Memory B cell (primary cell): ENCODE results near the gene DSCAM.

Experiments
- ATAC-seq: fragments of 150-1000 bp; cut with Tn5 transposase; 2 replicates; pipeline ENCODE4 v1.10.0; 2021; ENCODE audit warnings: low read depth, mild to moderate bottlenecking, moderate library complexity
- DNase-seq, 2 donors: peaks; one replicate each; pipeline ENCODE4 v3.0.0; 2022; ENCODE audit warnings: low spot score in 2 of 2
- H3K27ac Mint-ChIP-seq: one replicate; pipeline ENCODE4 v1.8.0; 2022; ENCODE audit warnings: mild to moderate bottlenecking, moderate library complexity, mixed read lengths
- H3K27me3 Mint-ChIP-seq: one replicate; pipeline ENCODE4 v1.8.0; 2022; ENCODE audit warnings: mixed read lengths
- H3K36me3 Mint-ChIP-seq: one replicate; pipeline ENCODE4 v1.8.0; 2022; ENCODE audit warnings: mild to moderate bottlenecking, mixed read lengths
- H3K4me1 Mint-ChIP-seq: one replicate; pipeline ENCODE4 v1.8.0; 2022; ENCODE audit warnings: mixed read lengths
- H3K4me3 Mint-ChIP-seq: one replicate; pipeline ENCODE4 v1.8.0; 2022; ENCODE audit warnings: mild to moderate bottlenecking, moderate library complexity, mixed read lengths
- H3K9me3 Mint-ChIP-seq: one replicate; pipeline ENCODE4 v1.8.0; 2022; ENCODE audit warnings: mixed read lengths

Gene DSCAM

DNA sequence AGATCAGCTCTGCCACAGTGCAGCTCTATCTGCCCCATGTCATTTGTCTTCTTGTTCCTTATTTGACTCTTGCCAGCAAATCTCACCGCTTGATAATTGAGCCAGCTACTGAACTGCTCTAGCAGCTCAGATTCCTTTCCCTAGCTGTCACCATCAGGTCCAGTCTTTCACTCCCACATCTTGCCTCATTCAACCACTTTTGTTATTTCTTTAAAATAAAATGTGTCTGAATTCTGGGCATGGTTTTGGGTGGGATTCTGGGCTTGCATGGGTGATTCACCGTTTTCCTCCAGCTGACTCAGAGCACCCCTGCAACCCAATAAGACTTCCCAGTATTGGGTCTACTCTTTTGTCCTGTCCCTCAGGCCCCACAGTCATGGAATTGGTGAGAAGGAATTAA, 215.7 kb downstream of the DSCAM start:
- ATAC-seq (no peak), DNase-seq (no peak)
- no peak overlapping the region for H3K27ac Mint-ChIP-seq
- H3K4me3 Mint-ChIP-seq = no peak overlapping the region
- H3K27me3 Mint-ChIP-seq = no peaks in the 10 kb centered on the region
- peaks cover 7% of the 10 kb centered on the region for H3K9me3 Mint-ChIP-seq
- H3K36me3 Mint-ChIP-seq = no peaks in the 10 kb centered on the region
- no peaks in the 10 kb centered on the region for H3K4me1 Mint-ChIP-seq

DNA sequence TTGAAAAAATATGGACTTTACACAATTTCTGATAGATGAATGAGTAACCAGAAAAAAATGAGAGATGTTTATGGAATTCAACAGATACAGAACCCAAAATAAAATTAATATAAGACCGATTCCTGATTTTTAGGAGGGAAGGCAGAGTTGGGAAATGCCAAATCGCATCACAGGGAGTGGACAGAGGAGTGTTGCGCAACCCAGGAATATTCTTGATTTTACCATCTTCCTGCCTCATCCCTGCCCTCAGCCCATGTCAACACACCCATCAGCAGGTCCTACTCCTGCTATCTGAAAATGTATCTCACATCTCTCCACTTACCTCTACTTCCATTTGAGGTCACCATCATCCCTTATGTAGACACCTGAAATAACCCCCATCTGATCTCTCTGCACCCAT, 221.0 kb downstream of the DSCAM start:
- Mint-ChIP-seq H3K9me3 (peaks cover 8% of the 10 kb centered on the region), H3K27me3 (no peaks in the 10 kb centered on the region), H3K4me3 (no peak overlapping the region), H3K27ac (no peak overlapping the region), H3K4me1 (no peaks in the 10 kb centered on the region), H3K36me3 (no peaks in the 10 kb centered on the region)
- ATAC-seq (no peak), DNase-seq (no peak)

DNA sequence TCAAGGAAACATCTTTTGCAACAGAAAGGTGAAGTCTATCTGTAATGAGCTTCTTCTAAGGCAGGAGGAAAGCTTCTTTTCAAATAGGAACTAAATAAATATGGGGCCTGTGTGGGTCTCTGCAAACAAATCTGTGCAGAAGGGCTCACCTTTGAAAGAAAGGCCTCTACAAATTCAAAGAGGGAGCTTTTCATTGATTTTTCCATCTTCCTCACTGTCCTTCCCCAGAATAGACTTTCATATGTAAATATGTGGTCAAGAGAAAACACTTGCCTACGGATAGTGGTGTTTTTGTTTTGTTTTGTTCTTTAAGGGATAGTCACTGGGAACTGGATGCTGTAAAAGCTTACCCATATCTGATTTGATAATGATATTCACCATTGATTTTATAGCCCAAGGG, 223.4 kb downstream of the DSCAM start:
- no peak overlapping the region for H3K4me3 Mint-ChIP-seq
- no peaks in the 10 kb centered on the region for H3K36me3 Mint-ChIP-seq
- ATAC-seq = no peak
- DNase-seq = no peak
- no peak overlapping the region for H3K27ac Mint-ChIP-seq
- H3K9me3 Mint-ChIP-seq = peaks cover 10% of the 10 kb centered on the region
- H3K27me3 Mint-ChIP-seq = no peaks in the 10 kb centered on the region
- H3K4me1 Mint-ChIP-seq = no peaks in the 10 kb centered on the region

DNA sequence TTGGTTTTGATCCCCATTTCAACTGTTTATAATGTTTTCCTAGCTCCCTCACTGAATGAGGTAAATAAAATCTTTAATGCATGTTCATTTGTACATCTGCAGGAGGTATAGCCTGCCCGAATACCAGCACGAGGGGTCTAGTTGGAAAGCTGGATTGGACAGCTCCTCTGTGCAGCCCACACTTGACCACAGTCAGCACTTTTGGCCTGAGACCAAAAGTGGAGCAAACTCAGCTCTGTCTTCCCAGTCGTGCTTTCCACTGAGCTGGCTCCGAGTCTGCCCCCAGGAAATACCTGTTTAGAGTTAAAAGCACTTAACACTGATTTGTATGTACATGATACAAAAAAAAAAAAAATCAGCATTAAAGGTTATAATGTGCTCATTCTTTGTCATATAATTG, 224.4 kb downstream of the DSCAM start:
- Mint-ChIP-seq H3K36me3 (no peaks in the 10 kb centered on the region), H3K9me3 (peaks cover 10% of the 10 kb centered on the region), H3K4me3 (no peak overlapping the region), H3K27me3 (no peaks in the 10 kb centered on the region), H3K27ac (no peak overlapping the region), H3K4me1 (no peaks in the 10 kb centered on the region)
- ATAC-seq (no peak), DNase-seq (no peak)

DNA sequence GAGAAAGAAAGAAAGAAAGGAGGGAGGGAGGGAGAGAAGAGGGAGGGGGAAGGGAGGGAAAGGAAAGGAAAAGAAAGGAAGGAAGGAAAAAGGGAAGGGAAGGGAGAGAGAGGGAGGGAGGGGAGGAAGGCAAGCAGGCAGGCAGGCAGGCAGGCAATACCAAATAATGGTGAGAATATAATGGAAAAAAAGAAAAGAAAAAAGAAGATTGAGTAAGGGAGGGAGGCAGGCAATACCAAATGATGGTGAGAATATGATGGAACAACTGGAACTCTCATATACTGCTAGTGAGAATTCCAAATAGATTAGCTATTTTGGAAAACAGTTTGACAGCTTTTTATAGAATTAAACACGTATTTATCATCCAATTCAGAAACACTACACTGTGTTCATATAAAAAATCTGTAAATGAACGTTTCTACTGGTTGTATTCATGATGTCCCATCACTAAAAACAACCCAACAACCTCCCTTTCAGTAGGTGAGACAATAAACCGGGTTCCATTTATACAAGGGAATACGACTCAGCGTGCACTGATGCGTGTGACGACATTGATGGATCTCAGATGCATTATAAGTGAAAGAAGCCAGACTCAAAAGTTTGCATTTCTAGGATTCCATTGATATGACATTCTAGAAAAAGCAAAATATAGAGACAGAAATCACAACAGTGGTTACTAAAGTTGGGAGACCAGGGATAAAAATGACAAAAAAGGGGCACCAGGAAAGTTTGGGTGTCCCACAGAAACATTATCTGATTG, 226.4 kb downstream of the DSCAM start:
- Mint-ChIP-seq H3K27ac (no peak overlapping the region), H3K4me1 (no peaks in the 10 kb centered on the region), H3K36me3 (no peaks in the 10 kb centered on the region), H3K9me3 (peaks cover 7% of the 10 kb centered on the region), H3K4me3 (no peak overlapping the region), H3K27me3 (no peaks in the 10 kb centered on the region)
- no peak for ATAC-seq
- no peak for DNase-seq

DNA sequence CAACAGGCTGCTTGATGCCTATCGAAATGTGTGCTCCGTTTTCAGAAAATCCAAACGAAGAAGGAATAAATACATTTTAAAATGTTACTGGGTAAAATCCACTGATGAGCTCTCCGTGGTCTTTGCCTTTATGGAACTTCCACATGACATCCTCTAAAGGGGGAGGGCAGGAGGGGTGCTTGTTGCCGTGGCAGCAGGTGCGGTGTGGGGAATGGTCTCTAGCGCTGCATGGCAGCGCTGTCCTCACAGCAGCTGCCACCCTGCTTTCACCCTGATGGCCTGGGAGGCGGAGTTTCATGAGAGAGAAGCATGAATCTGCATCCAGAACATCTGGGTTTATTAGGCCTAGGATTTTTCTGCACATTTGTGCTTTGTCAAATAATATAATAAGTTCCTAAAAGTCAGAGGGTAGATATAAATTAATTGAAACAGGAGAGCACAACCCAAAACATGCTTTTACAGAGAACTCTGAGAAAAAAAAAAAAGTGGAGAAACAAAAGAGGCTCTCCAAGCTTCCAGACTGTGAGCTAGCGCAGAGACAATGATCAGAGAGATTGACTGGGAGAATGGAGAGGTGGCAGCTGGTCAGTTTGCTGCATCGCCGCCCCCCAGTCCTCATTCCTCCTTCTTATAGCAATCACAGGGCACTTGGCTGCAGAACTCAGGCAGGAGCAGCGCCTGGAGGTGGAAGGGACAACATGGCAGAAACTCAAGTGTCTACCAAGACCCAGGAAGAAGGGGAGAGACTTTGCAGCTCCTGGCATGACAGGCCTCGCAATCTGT, 228.6 kb downstream of the DSCAM start:
- ATAC-seq (no peak), DNase-seq (no peak)
- Mint-ChIP-seq H3K9me3 (peaks cover 8% of the 10 kb centered on the region), H3K4me1 (no peaks in the 10 kb centered on the region), H3K27me3 (no peaks in the 10 kb centered on the region), H3K36me3 (no peaks in the 10 kb centered on the region), H3K27ac (no peak overlapping the region), H3K4me3 (no peak overlapping the region)

DNA sequence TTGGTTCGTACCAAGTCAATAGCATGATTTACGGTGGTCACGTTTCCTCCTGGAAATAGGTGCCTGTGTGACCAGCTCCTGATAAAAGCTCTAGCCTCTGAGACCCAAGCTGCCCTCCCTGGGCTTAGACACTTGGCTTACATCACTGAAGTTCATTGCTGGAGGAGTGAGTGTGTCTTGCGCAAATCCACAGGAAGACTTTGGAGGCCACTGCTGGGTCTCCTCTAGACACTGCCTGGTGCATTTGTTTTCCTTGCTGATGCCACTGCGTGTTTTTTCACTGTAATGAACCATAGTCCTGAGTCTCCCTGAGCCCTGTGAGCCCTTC, 230.6 kb downstream of the DSCAM start:
- Mint-ChIP-seq H3K27me3 (no peaks in the 10 kb centered on the region), H3K4me1 (no peaks in the 10 kb centered on the region), H3K36me3 (no peaks in the 10 kb centered on the region), H3K9me3 (peaks cover 5% of the 10 kb centered on the region), H3K4me3 (no peak overlapping the region), H3K27ac (no peak overlapping the region)
- ATAC-seq (no peak), DNase-seq (no peak)

DNA sequence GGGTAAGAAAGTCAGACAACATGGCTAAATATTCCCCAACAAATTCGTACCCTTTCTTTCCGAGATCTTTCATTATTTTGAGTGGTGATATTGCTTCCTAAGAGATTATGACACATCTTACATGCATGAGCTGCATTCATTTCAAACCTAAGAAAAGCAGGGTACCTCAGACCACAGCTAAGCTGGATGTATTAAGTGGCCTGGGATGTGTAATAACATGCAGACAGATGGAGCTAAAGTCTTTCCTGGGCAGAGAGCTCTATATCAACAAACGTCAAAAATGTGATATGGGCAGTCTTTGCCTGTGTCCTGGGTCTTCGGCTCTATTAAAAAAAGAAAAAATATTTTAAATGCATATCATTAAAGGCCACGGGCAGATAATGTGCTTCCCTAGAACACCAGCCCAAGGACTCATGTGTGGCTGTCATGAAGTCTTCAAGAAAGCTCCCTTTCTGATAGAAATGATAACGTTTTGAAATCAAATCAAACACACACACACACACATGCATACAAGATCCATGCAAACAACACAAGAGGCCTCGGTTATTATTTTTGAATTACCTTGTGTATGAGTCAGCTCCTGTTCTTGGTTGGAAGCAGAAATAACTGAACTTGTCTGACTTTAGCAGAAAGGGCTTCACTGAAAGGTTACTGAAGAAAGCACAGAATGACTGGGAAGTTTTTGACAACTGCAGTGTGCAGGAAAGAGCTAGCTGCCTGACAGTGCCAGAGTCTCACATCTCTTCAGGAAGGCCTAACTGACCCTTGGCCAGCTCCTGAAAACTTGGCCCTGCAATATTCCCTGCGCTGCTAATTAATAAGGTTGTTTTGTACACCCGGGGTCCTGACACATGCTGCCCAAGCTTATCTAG, 231.2 kb downstream of the DSCAM start:
- H3K36me3 Mint-ChIP-seq = no peaks in the 10 kb centered on the region
- H3K27ac Mint-ChIP-seq = no peak overlapping the region
- peaks cover 4% of the 10 kb centered on the region for H3K9me3 Mint-ChIP-seq
- ATAC-seq (no peak), DNase-seq (no peak)
- H3K4me3 Mint-ChIP-seq = no peak overlapping the region
- no peaks in the 10 kb centered on the region for H3K4me1 Mint-ChIP-seq
- H3K27me3 Mint-ChIP-seq = no peaks in the 10 kb centered on the region

DNA sequence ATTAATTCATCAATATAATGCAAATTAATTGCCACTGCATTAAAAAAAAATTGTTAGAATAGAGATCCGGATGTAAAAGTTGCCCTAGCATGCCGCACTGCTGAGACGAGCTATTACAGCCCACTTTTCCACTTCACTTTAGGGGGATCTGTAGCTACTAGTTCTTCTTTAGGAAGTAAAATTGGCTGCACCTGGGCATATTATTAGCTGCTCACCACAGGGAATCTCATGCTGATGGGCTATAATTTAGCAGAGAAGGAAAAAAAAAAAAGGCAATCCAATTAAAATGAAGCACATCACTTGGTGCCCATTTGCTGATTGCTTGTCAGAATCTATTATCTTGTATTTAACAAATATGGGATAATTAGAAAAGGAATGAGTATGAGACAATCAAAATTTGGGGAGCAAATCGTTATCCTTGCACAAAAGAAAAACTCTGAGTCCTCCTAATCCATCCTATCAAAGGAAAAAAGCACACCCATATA, 233.4 kb downstream of the DSCAM start:
- H3K4me3 Mint-ChIP-seq = no peak overlapping the region
- no peak overlapping the region for H3K27ac Mint-ChIP-seq
- peaks cover 1% of the 10 kb centered on the region for H3K9me3 Mint-ChIP-seq
- no peaks in the 10 kb centered on the region for H3K27me3 Mint-ChIP-seq
- no peaks in the 10 kb centered on the region for H3K4me1 Mint-ChIP-seq
- no peak for DNase-seq
- ATAC-seq = no peak
- H3K36me3 Mint-ChIP-seq = no peaks in the 10 kb centered on the region

DNA sequence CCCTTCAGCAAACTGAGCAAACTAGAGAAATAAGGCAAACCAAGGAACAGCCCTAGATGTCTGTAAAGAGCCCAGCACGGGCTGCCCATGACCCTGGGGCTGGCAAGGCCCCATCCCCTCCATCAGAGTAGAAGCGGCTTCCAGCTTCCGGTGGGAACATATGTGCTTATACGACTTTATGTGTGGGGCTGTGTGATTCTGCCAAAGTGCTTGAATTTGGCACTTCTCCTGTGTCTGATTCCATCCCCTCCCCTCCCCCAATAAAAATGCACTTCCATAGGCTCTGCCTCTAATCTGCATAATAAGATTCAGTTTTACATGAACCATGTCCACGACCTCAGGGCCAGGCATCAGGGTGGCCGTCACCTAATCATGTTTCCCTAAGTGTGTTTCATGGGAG, 236.6 kb downstream of the DSCAM start:
- no peak for ATAC-seq
- H3K4me3 Mint-ChIP-seq = no peak overlapping the region
- H3K27me3 Mint-ChIP-seq = no peaks in the 10 kb centered on the region
- no peaks in the 10 kb centered on the region for H3K36me3 Mint-ChIP-seq
- H3K27ac Mint-ChIP-seq = no peak overlapping the region
- H3K4me1 Mint-ChIP-seq = no peaks in the 10 kb centered on the region
- peaks cover 4% of the 10 kb centered on the region for H3K9me3 Mint-ChIP-seq
- no peak for DNase-seq

DNA sequence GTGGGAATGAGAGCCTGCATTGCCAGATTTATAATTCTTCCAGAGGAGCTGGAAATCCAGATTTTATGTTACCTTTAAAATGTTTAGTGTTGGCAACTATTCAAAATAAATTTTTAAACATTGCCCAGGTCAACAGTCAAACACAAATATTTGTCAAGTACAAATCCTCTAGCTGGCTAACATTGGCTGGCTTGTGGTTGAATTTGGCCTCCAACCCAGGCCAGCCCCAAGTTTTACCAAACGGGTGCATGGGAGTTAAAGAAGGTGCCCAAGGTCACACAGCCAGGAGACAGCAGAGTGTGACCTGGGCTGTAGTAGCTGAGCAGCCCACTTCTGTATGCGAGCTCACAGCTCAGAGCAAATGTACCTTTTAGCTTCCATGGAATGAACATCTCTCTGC, 240.6 kb downstream of the DSCAM start:
- Mint-ChIP-seq H3K4me3 (no peak overlapping the region), H3K9me3 (peaks cover 7% of the 10 kb centered on the region), H3K4me1 (no peaks in the 10 kb centered on the region), H3K36me3 (no peaks in the 10 kb centered on the region), H3K27ac (no peak overlapping the region), H3K27me3 (no peaks in the 10 kb centered on the region)
- DNase-seq (no peak), ATAC-seq (no peak)

DNA sequence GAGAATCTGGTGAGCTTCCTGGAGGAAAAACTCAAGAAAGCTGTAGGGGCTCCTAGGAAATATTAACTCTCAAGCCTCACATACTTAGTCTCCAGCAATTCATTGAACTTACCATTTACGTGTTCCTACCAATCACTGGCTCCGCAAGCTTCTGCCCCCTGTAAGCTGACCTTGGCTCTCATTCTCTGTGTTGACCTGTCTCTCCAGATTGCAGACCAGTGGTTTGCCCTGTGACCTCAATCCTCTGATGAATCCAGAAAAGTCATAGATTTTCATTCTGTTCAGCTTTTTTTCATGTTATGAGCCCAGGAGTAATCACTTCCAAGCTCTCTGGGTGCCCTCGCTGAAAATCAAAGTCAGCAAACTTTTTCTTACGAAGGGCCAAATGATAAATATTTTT, 241.9 kb downstream of the DSCAM start:
- Mint-ChIP-seq H3K4me1 (no peaks in the 10 kb centered on the region), H3K4me3 (no peak overlapping the region), H3K27ac (no peak overlapping the region), H3K9me3 (peaks cover 7% of the 10 kb centered on the region), H3K36me3 (no peaks in the 10 kb centered on the region), H3K27me3 (no peaks in the 10 kb centered on the region)
- ATAC-seq (no peak), DNase-seq (no peak)

DNA sequence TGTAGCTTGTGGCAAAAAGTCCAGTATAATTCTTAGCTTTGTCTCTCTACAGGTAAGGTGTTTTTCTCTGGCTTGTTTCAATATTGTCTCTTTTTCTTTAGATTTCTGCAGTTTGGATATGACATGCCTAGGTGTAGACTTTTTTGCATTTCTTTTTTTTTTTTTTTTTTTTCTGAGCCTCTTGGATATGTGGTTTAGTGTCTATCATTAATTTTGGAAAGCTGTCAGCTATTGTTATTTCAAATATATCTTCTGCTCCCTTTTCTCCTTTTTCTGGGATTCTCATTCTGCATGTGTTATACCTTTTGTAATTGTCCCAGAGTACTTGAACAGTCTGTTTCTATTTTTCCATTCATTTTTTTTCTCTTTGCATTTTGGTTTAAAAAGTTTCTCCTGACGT, 243.2 kb downstream of the DSCAM start:
- ATAC-seq (no peak), DNase-seq (no peak)
- no peaks in the 10 kb centered on the region for H3K36me3 Mint-ChIP-seq
- H3K4me3 Mint-ChIP-seq = no peak overlapping the region
- H3K4me1 Mint-ChIP-seq = no peaks in the 10 kb centered on the region
- peaks cover 11% of the 10 kb centered on the region for H3K9me3 Mint-ChIP-seq
- no peaks in the 10 kb centered on the region for H3K27me3 Mint-ChIP-seq
- no peak overlapping the region for H3K27ac Mint-ChIP-seq

DNA sequence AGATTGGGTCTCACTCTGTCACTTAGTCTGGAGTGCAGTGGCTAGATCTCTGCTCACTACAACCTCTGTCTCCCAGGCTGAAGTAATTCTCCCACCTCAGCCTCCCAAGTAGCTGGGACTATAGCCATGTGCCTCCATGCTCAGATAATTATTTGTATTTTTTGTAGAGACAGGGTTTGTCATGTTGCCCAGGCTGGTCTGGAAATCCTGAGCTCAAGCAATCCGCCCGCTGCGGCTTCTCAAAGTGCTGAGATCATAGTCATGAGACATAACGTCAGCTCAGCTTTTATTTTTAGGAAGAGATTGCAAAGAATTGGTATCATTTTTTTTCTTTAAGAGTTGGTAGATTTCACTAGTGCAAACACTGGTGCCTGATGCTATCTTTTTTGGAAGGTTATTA, 244.9 kb downstream of the DSCAM start:
- no peak for DNase-seq
- peaks cover 11% of the 10 kb centered on the region for H3K9me3 Mint-ChIP-seq

More for the DNA sequence above, 244.9 kb downstream of the DSCAM start:
- no peaks in the 10 kb centered on the region for H3K27me3 Mint-ChIP-seq
- ATAC-seq = no peak
- no peaks in the 10 kb centered on the region for H3K4me1 Mint-ChIP-seq
- H3K4me3 Mint-ChIP-seq = no peak overlapping the region
- no peak overlapping the region for H3K27ac Mint-ChIP-seq
- no peaks in the 10 kb centered on the region for H3K36me3 Mint-ChIP-seq
